Peyer's patch (tissue), 4 donors: ENCODE data around the gene ACVR1. TPM values are rescaled to one million over a fixed set of nuclear protein-coding genes. Genes with fewer than 3 reads are reported as not detected.

Experiments
- DNase-seq, 3 donors: peaks; one replicate each; pipeline ENCODE4 v3.0.0-alpha.2; 2017 to 2019
- H3K27ac ChIP-seq, 4 donors: fragments of 200-600 bp; sonication (generic); one replicate each; pipeline ENCODE4 v1.5.1; 2016 to 2019
- H3K27me3 ChIP-seq, 2 donors: fragments of 200-600 bp; sonication (generic); one replicate each; pipeline ENCODE4 v1.5.1; 2019
- H3K36me3 ChIP-seq, 3 donors: fragments of 200-600 bp; sonication (generic); one replicate each; pipeline ENCODE4 v1.5.1; 2016 to 2019
- H3K4me1 ChIP-seq, 4 donors: fragments of 200-600 bp; sonication (generic); one replicate each; pipeline ENCODE4 v1.5.1; 2016 to 2019
- H3K4me3 ChIP-seq, 4 donors: fragments of 200-600 bp; sonication (generic); 1 replicate in 3 of 4; 2 replicates in 1 of 4; pipeline ENCODE4 v1.5.1; 2016 to 2019; ENCODE audit warnings: mild to moderate bottlenecking in 1 of 4
- H3K9me3 ChIP-seq, 4 donors: fragments of 200-600 bp; sonication (generic); one replicate each; pipeline ENCODE4 v1.5.1; 2016 to 2019; ENCODE audit warnings: mild to moderate bottlenecking in 1 of 4
- CTCF ChIP-seq, 6 experiments: fragments of 450-650 bp in 4 of 6; fragments of 200-600 bp in 2 of 6; sonication (generic) in 1 of 6; IDR thresholded peaks; one replicate each; pipeline ENCODE4 v1.5.1; 2017 to 2019; ENCODE audit warnings: antibody characterized with exemption in 6 of 6, mild to moderate bottlenecking in 3 of 6, moderate library complexity in 1 of 6
- POLR2A ChIP-seq, 2 donors: fragments of 450-650 bp; IDR thresholded peaks; one replicate each; pipeline ENCODE4 v1.5.1; 2017; ENCODE audit warnings: antibody characterized with exemption in 2 of 2, mild to moderate bottlenecking in 2 of 2, moderate library complexity in 2 of 2
- total RNA-seq, 4 donors: library from RNA; depleted of rRNA; stranded (reverse); fragments of >200 nt; gene quantifications; one replicate each; pipeline ENCODE4 v1.1.0, GENCODE V29; 2016

The ACVR1 gene
- total RNA-seq, 4 donors from 2014 or later = 11.8 to 16.5 (median 14.3) TPM

DNA sequence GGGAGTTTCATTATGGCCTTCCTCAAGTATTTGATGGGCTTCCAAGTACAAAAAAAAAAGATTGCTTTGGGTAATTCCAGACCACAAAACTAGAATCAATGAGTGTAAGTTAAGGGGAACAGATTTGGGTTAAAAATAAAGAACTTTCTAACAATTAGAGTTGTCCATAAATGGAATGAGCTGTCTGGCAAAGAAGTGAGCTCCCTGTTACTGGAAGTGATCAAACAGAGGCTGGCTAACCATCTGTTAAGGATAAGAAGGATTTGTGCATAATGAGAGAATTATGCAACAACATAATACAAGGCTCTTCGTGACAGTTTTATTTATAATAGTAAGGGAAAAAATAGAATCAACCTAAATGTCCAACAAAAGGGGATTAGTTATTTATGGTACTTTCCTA is 44.6 kb upstream of the ACVR1 start:
- H3K27ac ChIP-seq = no peak overlapping the region
- H3K9me3 ChIP-seq = no peaks in the 10 kb centered on the region
- H3K4me3 ChIP-seq = no peak overlapping the region
- no peaks in the 10 kb centered on the region for H3K4me1 ChIP-seq
- DNase-seq = no peak
- no peak for TF ChIP-seq POLR2A (IDR thresholded peaks at IDR 0.05)
- no peak for TF ChIP-seq CTCF (IDR thresholded peaks at IDR 0.05)
- no peaks in the 10 kb centered on the region for H3K27me3 ChIP-seq
- no peaks in the 10 kb centered on the region for H3K36me3 ChIP-seq

DNA sequence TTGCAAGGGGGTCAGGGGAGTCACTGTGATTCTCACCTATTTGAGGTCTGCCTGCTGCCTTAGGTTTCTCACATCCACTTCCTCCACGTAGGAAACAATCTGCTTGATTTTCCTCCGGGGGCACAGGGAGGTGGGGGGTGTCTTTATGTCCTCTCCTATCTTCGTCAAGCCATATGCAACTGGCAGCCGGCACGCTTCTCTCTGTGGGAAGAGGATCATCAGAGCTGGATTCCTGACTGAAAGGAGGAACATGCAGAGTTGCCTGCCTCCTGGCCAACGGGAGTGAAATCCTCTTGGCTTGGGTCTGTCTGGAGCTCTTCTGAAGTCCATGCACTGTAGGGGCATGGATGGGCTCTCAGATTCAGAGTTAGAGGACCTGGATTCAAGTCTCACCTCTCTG is 43.1 kb upstream of the ACVR1 start:
- no peak overlapping the region for H3K27ac ChIP-seq
- no peaks in the 10 kb centered on the region for H3K27me3 ChIP-seq
- H3K4me3 ChIP-seq = no peak overlapping the region
- no peaks in the 10 kb centered on the region for H3K36me3 ChIP-seq
- no peaks in the 10 kb centered on the region for H3K4me1 ChIP-seq
- no peak for TF ChIP-seq POLR2A (IDR thresholded peaks at IDR 0.05)
- TF ChIP-seq CTCF (IDR thresholded peaks at IDR 0.05) = no peak
- DNase-seq = no peak
- H3K9me3 ChIP-seq = no peaks in the 10 kb centered on the region

DNA sequence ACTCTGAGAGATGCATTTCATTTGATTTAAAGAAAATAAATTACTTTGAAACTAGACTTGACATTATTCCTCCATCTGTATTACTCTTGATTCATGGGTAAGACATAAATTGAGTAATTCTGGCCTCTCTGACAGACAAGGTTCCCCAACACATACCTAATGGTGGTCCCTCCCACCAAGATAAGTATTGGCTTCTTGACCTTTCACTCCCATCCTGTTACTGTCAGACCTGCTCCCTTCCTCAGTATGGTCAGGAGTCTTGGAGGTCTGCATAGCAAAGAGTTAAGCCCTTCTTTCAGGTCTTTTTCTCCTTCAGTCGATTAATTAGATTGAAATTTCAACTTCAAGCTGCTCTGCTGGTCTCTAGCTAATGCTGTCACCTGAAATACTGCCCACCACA is 42.2 kb upstream of the ACVR1 start:
- no peak overlapping the region for H3K27ac ChIP-seq
- DNase-seq = no peak
- H3K36me3 ChIP-seq = no peaks in the 10 kb centered on the region
- no peaks in the 10 kb centered on the region for H3K9me3 ChIP-seq
- no peak overlapping the region for H3K4me3 ChIP-seq
- H3K27me3 ChIP-seq = no peaks in the 10 kb centered on the region
- TF ChIP-seq CTCF (IDR thresholded peaks at IDR 0.05) = no peak
- TF ChIP-seq POLR2A (IDR thresholded peaks at IDR 0.05) = no peak
- H3K4me1 ChIP-seq = no peaks in the 10 kb centered on the region

- Histone ChIP-seq H3K4me3 (no peak overlapping the region), H3K27ac (no peak overlapping the region), H3K4me1 (no peaks in the 10 kb centered on the region), H3K9me3 (no peaks in the 10 kb centered on the region), H3K27me3 (no peaks in the 10 kb centered on the region), H3K36me3 (no peaks in the 10 kb centered on the region)
- DNase-seq = no peak
- TF ChIP-seq CTCF (IDR thresholded peaks at IDR 0.05) (no peak), POLR2A (IDR thresholded peaks at IDR 0.05) (no peak)
Observed at GRCh38 chr2:157911750-157912149, 35.6 kb upstream of the ACVR1 start.

- no peak overlapping the region for H3K4me3 ChIP-seq
- H3K27me3 ChIP-seq = no peaks in the 10 kb centered on the region
- H3K4me1 ChIP-seq = no peaks in the 10 kb centered on the region
- H3K9me3 ChIP-seq = no peaks in the 10 kb centered on the region
- H3K36me3 ChIP-seq = no peaks in the 10 kb centered on the region
- no peak for DNase-seq
- TF ChIP-seq POLR2A (IDR thresholded peaks at IDR 0.05) (no peak), CTCF (IDR thresholded peaks at IDR 0.05) (no peak)
- H3K27ac ChIP-seq = no peak overlapping the region
Observed at GRCh38 chr2:157911246-157911645, 35.1 kb upstream of the ACVR1 start.

- TF ChIP-seq POLR2A (IDR thresholded peaks at IDR 0.05) (no peak), CTCF (IDR thresholded peaks at IDR 0.05) (no peak)
- no peak overlapping the region for H3K27ac ChIP-seq
- no peak overlapping the region for H3K4me3 ChIP-seq
- H3K9me3 ChIP-seq = no peaks in the 10 kb centered on the region
- DNase-seq = no peak
- H3K36me3 ChIP-seq = no peaks in the 10 kb centered on the region
- no peaks in the 10 kb centered on the region for H3K4me1 ChIP-seq
- no peaks in the 10 kb centered on the region for H3K27me3 ChIP-seq
Observed at GRCh38 chr2:157905092-157905491, 29.0 kb upstream of the ACVR1 start.
